HCT116 (cell line): Measurements from ENCODE around the gene STAM2. TPM values are rescaled to one million over a fixed set of nuclear protein-coding genes. Genes with fewer than 3 reads are reported as not detected.
"Not testable (repeated sequence)": the region's sequence is repeated elsewhere in the genome, so short reads cannot be mapped to it uniquely, and the experiment has no call there.

Source experiments
- ATAC-seq: fragments of 200-7000 bp; cut with Tn5 transposase; 2 replicates; pipeline ENCODE4 v1.9.1; 2020; ENCODE audit warnings: mild to moderate bottlenecking, moderate library complexity
- BruUV-seq: library from RNA; stranded (reverse); fragments of 400-500 nt; replicated peaks from 2 replicates; lab custom pipeline; 2021; lab: Mats Ljungman, UMichigan
- CTCF ChIA-PET: fragments of 300-600 bp; sonication (Branson Sonifier 250); formaldehyde crosslinking; loops from one replicate; lab custom pipeline; 2021; ENCODE audit warnings: antibody characterized with exemption; lab: Charles Lee
- POLR2A ChIA-PET: fragments of 300-600, 350-600 bp; sonication (Branson Sonifier 250); formaldehyde crosslinking; loops from one replicate; lab custom pipeline; 2021; ENCODE audit warnings: antibody characterized with exemption; lab: Charles Lee
- RAD21 ChIA-PET, 2 experiments: fragments of 300-600 bp; sonication (Branson Sonifier 250); formaldehyde crosslinking; loops; one replicate each; lab custom pipeline; 2023; ENCODE audit warnings: low total read pairs in 2 of 2; ENCODE audit not compliant: uncharacterized antibody in 2 of 2, unreplicated experiment in 2 of 2, low non-redundant PET in 1 of 2; lab: Charles Lee
- DNase-seq: peaks from one replicate; pipeline ENCODE4 v3.0.0-alpha.2; 2010; ENCODE audit warnings: low read depth, low spot score
- H2AFZ ChIP-seq: fragments of 200-600 bp; shearing (Covaris generic), sonication (generic); 2 replicates; pipeline ENCODE4 v1.6.1; 2017; ENCODE audit warnings: low read depth, mixed run types, mixed read lengths, antibody characterized with exemption, low read length; ENCODE audit not compliant: poor library complexity, severe bottlenecking
- H3K27ac ChIP-seq: 2 replicates; pipeline ENCODE4 v1.5.1; 2012; ENCODE audit warnings: low read depth, low read length
- H3K27me3 ChIP-seq: fragments of 200-600 bp; sonication (generic); 2 replicates; pipeline ENCODE4 v1.6.1; 2016; ENCODE audit warnings: mixed run types, low read length, mixed read lengths; ENCODE audit not compliant: insufficient read depth
- H3K36me3 ChIP-seq, 2 experiments: fragments of 200-500 bp in 1 of 2; fragments of 200-600 bp in 1 of 2; sonication (Bioruptor generic) in 1 of 2; sonication (generic) in 1 of 2; 2 replicates each; pipeline versions ENCODE4 v1.5.1 to v1.6.1; 2014 to 2016; ENCODE audit warnings: low read length in 2 of 2, inconsistent platforms in 1 of 2, mixed read lengths in 1 of 2, mixed run types in 1 of 2; ENCODE audit not compliant: insufficient read depth in 2 of 2, control insufficient read depth in 1 of 2
- H3K4me1 ChIP-seq, 2 experiments: fragments of 200-600 bp in 1 of 2; sonication (generic) in 1 of 2; 2 replicates each; pipeline versions ENCODE4 v1.5.1 to v1.6.1; 2012 to 2017; ENCODE audit warnings: low read length in 2 of 2, inconsistent platforms in 1 of 2, mild to moderate bottlenecking in 1 of 2, mixed read lengths in 1 of 2, mixed run types in 1 of 2, moderate library complexity in 1 of 2; ENCODE audit not compliant: insufficient read depth in 2 of 2, control insufficient read depth in 1 of 2
- H3K4me2 ChIP-seq: fragments of 200-600 bp; sonication (generic); 2 replicates; pipeline ENCODE4 v1.6.1; 2017; ENCODE audit warnings: mixed run types, low read length, mixed read lengths
- H3K4me3 ChIP-seq, 2 experiments: fragments of 200-600 bp in 1 of 2; sonication (generic) in 1 of 2; replicated peaks in 1 of 2; 2 replicates each; pipeline ENCODE4 v1.5.1; 2011 to 2016; ENCODE audit warnings: low read length in 2 of 2, control low read depth in 1 of 2, low read depth in 1 of 2, mild to moderate bottlenecking in 1 of 2, mixed read lengths in 1 of 2, mixed run types in 1 of 2
- H3K79me2 ChIP-seq: fragments of 200-600 bp; sonication (generic); 2 replicates; pipeline ENCODE4 v1.6.1; 2017; ENCODE audit warnings: mild to moderate bottlenecking, mixed run types, low read length, moderate library complexity, mixed read lengths; ENCODE audit not compliant: insufficient read depth
- H3K9ac ChIP-seq: fragments of 200-600 bp; sonication (generic); 2 replicates; pipeline ENCODE4 v1.6.1; 2016; ENCODE audit warnings: low read length, mixed read lengths
- H3K9me2 ChIP-seq: fragments of 200-600 bp; sonication (generic), shearing (Covaris generic); 2 replicates; pipeline ENCODE4 v1.6.1; 2017; ENCODE audit warnings: mixed run types, mild to moderate bottlenecking, moderate library complexity; ENCODE audit not compliant: insufficient read depth
- H3K9me3 ChIP-seq, 2 experiments: fragments of 200-500 bp in 1 of 2; fragments of 200-600 bp in 1 of 2; sonication (Bioruptor generic) in 1 of 2; sonication (generic) in 1 of 2; 2 replicates each; pipeline ENCODE4 v1.6.1; 2014 to 2017; ENCODE audit warnings: low read length in 2 of 2, mixed read lengths in 2 of 2, inconsistent platforms in 1 of 2, low read depth in 1 of 2, mild to moderate bottlenecking in 1 of 2, mixed run types in 1 of 2, moderate library complexity in 1 of 2; ENCODE audit not compliant: control insufficient read depth in 1 of 2, insufficient read depth in 1 of 2
- H4K20me1 ChIP-seq: fragments of 200-600 bp; sonication (generic), shearing (Covaris generic); 2 replicates; pipeline ENCODE4 v1.6.1; 2017; ENCODE audit warnings: mixed run types, mild to moderate bottlenecking, moderate library complexity; ENCODE audit not compliant: insufficient read depth
- ATF3 ChIP-seq: IDR thresholded peaks from 2 replicates; pipeline ENCODE4 v1.6.1; 2012
- FOSL1 ChIP-seq: IDR thresholded peaks from 2 replicates; pipeline ENCODE4 v1.6.1; 2012; ENCODE audit warnings: low read depth
- SP1 ChIP-seq: IDR thresholded peaks from 2 replicates; pipeline ENCODE4 v1.6.1; 2012; ENCODE audit warnings: low read depth
- YY1 ChIP-seq: IDR thresholded peaks from 2 replicates; pipeline ENCODE4 v1.6.1; 2011; ENCODE audit warnings: low read length, low read depth, moderate library complexity, mild to moderate bottlenecking; ENCODE audit not compliant: insufficient replicate concordance; ENCODE audit errors: extremely low read depth
- intact Hi-C: fragments of 100-400 bp; cut with micrococcal nuclease; formaldehyde crosslinking; loops from 2 replicates; pipeline ENCODE4 v1.10.0; 2022
- total RNA-seq: library from RNA; stranded (reverse); gene quantifications from one replicate; pipeline ENCODE4 v1.2.1, GENCODE V29; 2021; ENCODE audit not compliant: unreplicated experiment

STAM2 gene
- total RNA-seq, 1 experiment from 2014 or later: 19.2 TPM

GRCh38 chr2:152163669-152164068, 11.9 kb downstream of the STAM2 start:
- H3K9me3 ChIP-seq, H3K4me2 ChIP-seq, POLR2A ChIA-PET, H3K4me1 ChIP-seq, BruUV-seq, H3K27ac ChIP-seq, RAD21 ChIA-PET, H3K27me3 ChIP-seq, intact Hi-C loops, CTCF ChIA-PET, H2AFZ ChIP-seq, H3K9ac ChIP-seq, DNase-seq, H3K9me2 ChIP-seq, H3K4me3 ChIP-seq, H4K20me1 ChIP-seq, H3K36me3 ChIP-seq, ATAC-seq: not testable (repeated sequence)
- H3K79me2 ChIP-seq: peaks cover 46% of the 10 kb centered on the region

- Histone ChIP-seq H3K27me3 (no peaks in the 10 kb centered on the region), H3K4me1 (no peaks in the 10 kb centered on the region), H3K9ac (no peak overlapping the region), H3K4me2 (no peak overlapping the region), H3K27ac (no peak overlapping the region), H3K4me3 (no peak overlapping the region), H3K79me2 (peaks cover 38% of the 10 kb centered on the region), H4K20me1 (no peaks in the 10 kb centered on the region), H3K36me3 (no peaks in the 10 kb centered on the region), H3K9me2 (no peaks in the 10 kb centered on the region), H3K9me3 (no peaks in the 10 kb centered on the region), H2AFZ (no peak overlapping the region)
- ATAC-seq (no peak), DNase-seq (no peak)
- ChIA-PET CTCF (no interaction called here), POLR2A (no interaction called here), RAD21 (no interaction called here)
- intact Hi-C loops: no loop called here
- no TSS peak for BruUV-seq
- no peak for TF ChIP-seq FOSL1
- no peak for TF ChIP-seq YY1
- no peak for TF ChIP-seq SP1
- TF ChIP-seq ATF3: no peak
Observed at GRCh38 chr2:152162141-152162540, 13.4 kb downstream of the STAM2 start.
